Activated T-helper 17 cell treated with anti-CD3 and anti-CD28 coated beads, Interleukin-2, amount 50 U/mL, for 72 hours (primary cell): ENCODE measurements around the gene AFG1L. TPM values are rescaled to one million over a fixed set of nuclear protein-coding genes. Genes with fewer than 3 reads are reported as not detected.
"Not testable (repeated sequence)": the region's sequence is repeated elsewhere in the genome, so short reads cannot be mapped to it uniquely, and the experiment has no call there.

Source experiments
- ATAC-seq: fragments of 150-1000 bp; cut with Tn5 transposase; replicated peaks from 2 replicates; pipeline ENCODE4 v1.10.0; 2021; ENCODE audit warnings: mild to moderate bottlenecking, moderate library complexity
- H3K27ac Mint-ChIP-seq: one replicate; pipeline ENCODE4 v1.8.0; 2022; ENCODE audit warnings: mixed read lengths
- H3K27me3 Mint-ChIP-seq: one replicate; pipeline ENCODE4 v1.8.0; 2022; ENCODE audit warnings: mixed read lengths
- H3K36me3 Mint-ChIP-seq: one replicate; pipeline ENCODE4 v1.8.0; 2022; ENCODE audit warnings: low read depth, mild to moderate bottlenecking, mixed read lengths
- H3K4me1 Mint-ChIP-seq: one replicate; pipeline ENCODE4 v1.8.0; 2022; ENCODE audit warnings: mixed read lengths
- H3K4me3 Mint-ChIP-seq: one replicate; pipeline ENCODE4 v1.8.0; 2022; ENCODE audit warnings: mild to moderate bottlenecking, mixed read lengths
- H3K9me3 Mint-ChIP-seq: one replicate; pipeline ENCODE4 v1.8.0; 2022; ENCODE audit warnings: mixed read lengths
- total RNA-seq, 2 donors: library from RNA; stranded (reverse); gene quantifications; one replicate each; pipeline ENCODE4 v1.2.3, GENCODE V29; 2022

AFG1L gene
- total RNA-seq, 2 donors from 2014 or later: 5.9 to 6.1 TPM

GRCh38 chr6:108309844-108310243 is 15.0 kb downstream of the AFG1L start:
- Mint-ChIP-seq H3K27ac (no peak overlapping the region), H3K9me3 (no peaks in the 10 kb centered on the region), H3K4me3 (no peak overlapping the region), H3K36me3 (no peaks in the 10 kb centered on the region), H3K4me1 (no peaks in the 10 kb centered on the region), H3K27me3 (no peaks in the 10 kb centered on the region)
- ATAC-seq: no peak

- no peak for ATAC-seq
Measured at GRCh38 chr6:108312605-108313004, 17.8 kb downstream of the AFG1L start.

GRCh38 chr6:108321253-108321747 is 26.4 kb downstream of the AFG1L start:
- Mint-ChIP-seq H3K36me3 (no peaks in the 10 kb centered on the region), H3K27ac (no peak overlapping the region), H3K4me1 (no peaks in the 10 kb centered on the region), H3K4me3 (no peak overlapping the region), H3K9me3 (no peaks in the 10 kb centered on the region), H3K27me3 (no peaks in the 10 kb centered on the region)
- no peak for ATAC-seq

More at GRCh38 chr6:108312605-108313004, 17.8 kb downstream of the AFG1L start:
- Mint-ChIP-seq H3K27me3 (no peaks in the 10 kb centered on the region), H3K36me3 (no peaks in the 10 kb centered on the region), H3K4me3 (no peak overlapping the region), H3K9me3 (no peaks in the 10 kb centered on the region), H3K27ac (no peak overlapping the region), H3K4me1 (no peaks in the 10 kb centered on the region)

DNA sequence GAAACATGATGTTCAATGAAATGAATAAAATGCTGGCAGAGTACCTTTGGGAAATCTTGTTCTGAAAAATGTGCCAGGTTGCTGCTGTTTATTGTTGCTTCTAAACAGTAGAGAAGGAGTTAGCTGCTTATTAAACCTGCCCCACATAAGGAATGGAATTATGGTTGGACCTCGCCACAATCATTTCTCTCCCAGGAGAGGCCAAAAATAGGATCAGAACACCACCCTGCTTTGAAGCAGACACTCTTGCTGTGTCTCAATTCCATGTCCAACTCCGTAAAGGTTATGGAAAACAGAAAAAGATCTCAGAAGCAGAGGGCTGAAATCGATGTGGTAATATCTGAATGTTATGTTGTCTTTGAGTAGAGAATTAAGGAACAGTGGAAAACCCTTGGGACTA is 27.9 kb downstream of the AFG1L start:
- H3K36me3 Mint-ChIP-seq: no peaks in the 10 kb centered on the region
- H3K4me3 Mint-ChIP-seq: no peak overlapping the region
- H3K27me3 Mint-ChIP-seq: no peaks in the 10 kb centered on the region
- no peaks in the 10 kb centered on the region for H3K9me3 Mint-ChIP-seq
- no peaks in the 10 kb centered on the region for H3K4me1 Mint-ChIP-seq
- no peak for ATAC-seq
- H3K27ac Mint-ChIP-seq: no peak overlapping the region

GRCh38 chr6:108323710-108324466 is 29.0 kb downstream of the AFG1L start:
- ATAC-seq: no peak

DNA sequence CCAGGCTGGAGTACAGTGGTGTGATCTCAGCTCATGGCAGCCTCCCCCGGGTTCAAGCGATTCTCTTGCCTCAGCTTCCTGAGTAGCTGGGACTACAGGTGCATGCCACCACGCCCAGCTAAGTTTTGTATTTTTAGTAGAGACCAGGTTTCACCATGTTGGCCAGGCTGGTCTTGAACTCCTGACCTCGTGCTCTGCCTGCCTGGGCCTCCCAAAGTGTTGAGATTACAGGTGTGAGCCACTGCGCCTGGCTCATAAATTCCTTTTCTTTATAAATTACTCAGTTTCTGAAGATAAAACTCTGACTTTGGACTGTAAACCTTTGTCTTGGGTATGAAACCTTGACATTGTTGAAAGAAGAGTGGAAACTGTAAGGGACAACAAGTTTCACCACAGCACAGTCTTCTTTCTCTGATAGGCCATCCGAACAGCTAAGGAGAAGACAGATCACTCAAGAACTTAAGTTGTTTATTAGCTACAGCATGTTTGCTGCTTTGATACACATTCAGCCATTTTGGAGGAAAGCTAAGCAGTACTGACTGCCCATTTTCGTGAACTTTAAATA is 35.4 kb downstream of the AFG1L start:
- H3K4me1 Mint-ChIP-seq, H3K27ac Mint-ChIP-seq, H3K27me3 Mint-ChIP-seq, H3K9me3 Mint-ChIP-seq, H3K36me3 Mint-ChIP-seq, H3K4me3 Mint-ChIP-seq, ATAC-seq: not testable (repeated sequence)

More at GRCh38 chr6:108323710-108324466, 29.0 kb downstream of the AFG1L start:
- no peaks in the 10 kb centered on the region for H3K9me3 Mint-ChIP-seq
- no peak overlapping the region for H3K27ac Mint-ChIP-seq
- H3K4me1 Mint-ChIP-seq: no peaks in the 10 kb centered on the region
- H3K4me3 Mint-ChIP-seq: no peak overlapping the region
- H3K36me3 Mint-ChIP-seq: no peaks in the 10 kb centered on the region
- H3K27me3 Mint-ChIP-seq: no peaks in the 10 kb centered on the region

DNA sequence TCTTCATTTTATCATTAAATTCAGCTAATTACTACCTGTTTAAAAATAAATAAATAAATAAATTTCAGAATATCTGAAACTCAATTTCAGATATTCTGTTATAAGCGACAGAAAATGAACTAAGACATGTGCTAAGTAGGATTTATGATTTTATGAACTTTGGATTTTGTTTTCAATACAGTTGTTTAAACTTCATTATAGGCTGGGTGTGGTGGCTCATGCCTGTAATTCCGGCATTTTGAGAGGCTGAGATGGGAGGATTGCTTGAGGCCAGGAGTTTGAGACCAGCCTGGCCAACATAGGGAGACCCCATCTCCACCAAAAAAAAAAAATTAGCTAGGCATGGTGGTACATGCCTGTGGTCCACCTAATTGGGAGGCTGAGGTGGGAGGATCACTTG is 36.0 kb downstream of the AFG1L start:
- no peak for ATAC-seq
- Mint-ChIP-seq H3K36me3 (no peaks in the 10 kb centered on the region), H3K4me1 (no peaks in the 10 kb centered on the region), H3K9me3 (no peaks in the 10 kb centered on the region), H3K27ac (no peak overlapping the region), H3K27me3 (no peaks in the 10 kb centered on the region), H3K4me3 (no peak overlapping the region)

DNA sequence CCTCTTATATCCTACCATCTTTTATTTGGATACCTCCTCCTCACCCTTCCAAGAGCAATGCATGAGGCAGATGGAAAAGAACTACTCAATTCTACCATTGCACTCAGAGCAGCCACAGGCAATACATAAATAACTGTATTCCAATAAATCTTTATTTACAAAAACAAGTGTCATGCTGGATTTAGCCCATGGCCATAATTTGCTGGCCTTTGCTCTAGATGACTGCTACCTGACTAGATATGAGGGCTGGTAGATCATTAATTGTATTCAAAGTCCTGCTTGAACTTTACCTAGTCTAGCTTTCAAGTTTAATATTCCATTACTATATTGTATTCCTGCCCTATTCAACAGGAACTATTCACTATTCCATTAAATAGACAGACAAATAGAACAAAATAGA is 37.1 kb downstream of the AFG1L start:
- Mint-ChIP-seq H3K9me3 (no peaks in the 10 kb centered on the region), H3K27ac (no peak overlapping the region), H3K36me3 (no peaks in the 10 kb centered on the region), H3K4me1 (no peaks in the 10 kb centered on the region), H3K4me3 (no peak overlapping the region), H3K27me3 (no peaks in the 10 kb centered on the region)
- ATAC-seq: no peak

GRCh38 chr6:108336971-108337370 is 42.1 kb downstream of the AFG1L start:
- no peaks in the 10 kb centered on the region for H3K36me3 Mint-ChIP-seq
- H3K9me3 Mint-ChIP-seq: no peaks in the 10 kb centered on the region
- no peaks in the 10 kb centered on the region for H3K4me1 Mint-ChIP-seq
- H3K27ac Mint-ChIP-seq: no peak overlapping the region
- no peak overlapping the region for H3K4me3 Mint-ChIP-seq
- H3K27me3 Mint-ChIP-seq: no peaks in the 10 kb centered on the region
- no peak for ATAC-seq

DNA sequence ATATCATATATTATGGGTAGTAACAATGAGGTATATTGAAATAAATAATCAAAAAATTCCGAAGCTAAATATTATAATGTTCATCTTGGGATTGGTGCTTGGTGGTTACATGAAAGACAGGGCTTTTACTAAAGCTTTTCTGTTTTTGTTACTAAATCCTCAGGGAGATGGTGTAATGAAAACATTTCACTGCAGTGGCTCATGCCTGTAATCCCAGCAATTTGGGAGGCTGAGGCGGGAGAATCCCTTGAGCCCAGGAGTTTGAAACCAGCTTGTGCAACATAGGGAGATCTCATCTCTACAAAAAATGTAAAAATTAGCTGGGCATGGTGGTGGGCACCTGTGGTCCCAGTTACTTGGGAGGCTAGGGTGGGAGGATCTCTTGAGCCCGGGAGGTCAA is 42.9 kb downstream of the AFG1L start:
- Mint-ChIP-seq H3K27ac (no peak overlapping the region), H3K4me3 (no peak overlapping the region), H3K36me3 (no peaks in the 10 kb centered on the region), H3K9me3 (no peaks in the 10 kb centered on the region), H3K4me1 (no peaks in the 10 kb centered on the region), H3K27me3 (no peaks in the 10 kb centered on the region)
- no peak for ATAC-seq

GRCh38 chr6:108341372-108341771 is 46.5 kb downstream of the AFG1L start:
- no peaks in the 10 kb centered on the region for H3K4me1 Mint-ChIP-seq
- no peak for ATAC-seq
- no peak overlapping the region for H3K4me3 Mint-ChIP-seq
- H3K27me3 Mint-ChIP-seq: no peaks in the 10 kb centered on the region
- no peak overlapping the region for H3K27ac Mint-ChIP-seq
- H3K36me3 Mint-ChIP-seq: no peaks in the 10 kb centered on the region
- no peaks in the 10 kb centered on the region for H3K9me3 Mint-ChIP-seq

DNA sequence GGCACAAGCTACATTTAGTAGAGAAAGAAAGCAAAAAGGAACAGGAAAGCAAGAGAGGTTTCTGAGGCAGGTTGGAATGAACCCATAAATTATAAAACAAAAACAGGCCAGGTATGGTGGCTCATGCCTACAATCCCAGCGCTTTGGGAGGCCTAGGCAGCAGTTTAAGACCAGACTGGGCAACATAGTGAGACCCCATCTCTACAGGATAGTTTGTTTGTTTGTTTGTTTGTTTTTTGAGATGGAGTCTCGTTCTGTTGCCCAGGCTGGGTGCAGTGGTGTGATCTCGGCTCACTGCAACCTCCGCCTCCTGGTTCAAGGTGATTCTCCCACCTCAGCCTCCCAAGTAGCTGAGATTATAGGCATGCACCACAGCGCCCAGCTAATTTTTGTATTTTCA is 49.0 kb downstream of the AFG1L start:
- Mint-ChIP-seq H3K27me3 (no peaks in the 10 kb centered on the region), H3K36me3 (peaks cover 4% of the 10 kb centered on the region), H3K4me3 (no peak overlapping the region), H3K27ac (no peak overlapping the region), H3K4me1 (peaks cover 7% of the 10 kb centered on the region), H3K9me3 (no peaks in the 10 kb centered on the region)
- no peak for ATAC-seq

GRCh38 chr6:108348655-108349349 is 53.9 kb downstream of the AFG1L start:
- H3K4me3 Mint-ChIP-seq: peak overlapping the region; percentile 31

DNA sequence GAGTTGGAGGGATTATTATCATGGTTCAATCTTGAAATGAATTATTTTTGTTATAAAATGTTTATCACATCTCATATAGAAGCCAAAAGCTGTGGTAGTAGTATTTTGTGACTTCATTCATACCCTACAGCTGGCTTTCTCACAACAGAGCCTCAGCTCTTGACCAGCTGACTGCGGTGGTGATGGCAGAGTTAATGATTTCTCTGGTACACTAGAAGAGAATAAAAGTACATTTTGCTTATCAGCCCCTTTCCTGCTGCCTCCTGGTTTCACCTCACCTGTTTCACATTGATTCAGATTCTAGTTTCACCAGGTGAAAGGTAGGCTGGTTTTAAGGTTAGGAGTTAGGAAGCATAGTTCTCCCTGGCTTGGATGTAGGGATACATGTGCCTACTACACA is 55.7 kb downstream of the AFG1L start:
- Mint-ChIP-seq H3K27me3 (no peaks in the 10 kb centered on the region), H3K9me3 (no peaks in the 10 kb centered on the region), H3K27ac (no peak overlapping the region), H3K4me3 (no peak overlapping the region), H3K4me1 (peaks cover 8% of the 10 kb centered on the region), H3K36me3 (peaks cover 4% of the 10 kb centered on the region)
- no peak for ATAC-seq

More at GRCh38 chr6:108348655-108349349, 53.9 kb downstream of the AFG1L start:
- Mint-ChIP-seq H3K27ac (peak overlapping the region; percentile 54), H3K4me1 (peaks cover 8% of the 10 kb centered on the region), H3K9me3 (no peaks in the 10 kb centered on the region), H3K27me3 (no peaks in the 10 kb centered on the region), H3K36me3 (peaks cover 4% of the 10 kb centered on the region)
- peak; percentile 88 for ATAC-seq

GRCh38 chr6:108353853-108354252 is 59.0 kb downstream of the AFG1L start:
- H3K36me3 Mint-ChIP-seq: peaks cover 19% of the 10 kb centered on the region
- no peak for ATAC-seq
- no peaks in the 10 kb centered on the region for H3K9me3 Mint-ChIP-seq
- no peak overlapping the region for H3K4me3 Mint-ChIP-seq
- H3K27me3 Mint-ChIP-seq: no peaks in the 10 kb centered on the region
- H3K27ac Mint-ChIP-seq: no peak overlapping the region
- peaks cover under 1% of the 10 kb centered on the region for H3K4me1 Mint-ChIP-seq
